Endothelial cell of umbilical vein (primary cell): ENCODE results near the gene PKP3. TPM values are rescaled to one million over a fixed set of nuclear protein-coding genes. Genes with fewer than 3 reads are reported as not detected.

Experiments used
- BruUV-seq: library from RNA; stranded (reverse); fragments of 400-500 nt; replicated peaks from 2 replicates; lab custom pipeline; 2021; lab: Mats Ljungman, UMichigan
- CTCF ChIA-PET: fragments of 300-600, 350-600 bp; sonication (Branson Sonifier 250); formaldehyde crosslinking; loops from one replicate; lab custom pipeline; 2021; ENCODE audit warnings: antibody characterized with exemption, inconsistent platforms; lab: Charles Lee
- POLR2A ChIA-PET: fragments of 300-600, 350-600 bp; sonication (Branson Sonifier 250); formaldehyde crosslinking; loops from one replicate; lab custom pipeline; 2021; ENCODE audit warnings: antibody characterized with exemption, inconsistent platforms; lab: Charles Lee
- DNase-seq: peaks from one replicate; pipeline ENCODE4 v3.0.0-alpha.2; 2011; ENCODE audit warnings: low read depth, low spot score
- FAIRE-seq: peaks from 2 replicates; lab custom pipeline; 2011; peaks lifted over from hg19 to GRCh38; lab: Jason Lieb, UNC
- H2AFZ ChIP-seq: 2 replicates; pipeline ENCODE4 v1.6.0; 2012; ENCODE audit warnings: low read depth, low read length, control low read depth, inconsistent platforms
- H3K27ac ChIP-seq: 2 replicates; pipeline ENCODE4 v1.5.1; 2011; ENCODE audit warnings: low read depth, mild to moderate bottlenecking, control low read depth, low read length, moderate library complexity; ENCODE audit not compliant: insufficient read depth
- H3K27me3 ChIP-seq, 2 experiments: 2 replicates each; pipeline versions ENCODE4 v1.6.0 to v1.6.1; 2011; ENCODE audit warnings: low read length in 2 of 2, mixed read lengths in 1 of 2; ENCODE audit not compliant: control insufficient read depth in 2 of 2, insufficient read depth in 2 of 2
- H3K36me3 ChIP-seq, 2 experiments: 2 replicates in 1 of 2; 3 replicates in 1 of 2; pipeline ENCODE4 v1.5.1; 2011; ENCODE audit warnings: low read length in 2 of 2, mild to moderate bottlenecking in 1 of 2, moderate library complexity in 1 of 2; ENCODE audit not compliant: control insufficient read depth in 2 of 2, insufficient read depth in 2 of 2; ENCODE audit errors: extremely low read depth in 1 of 2
- H3K4me1 ChIP-seq: 3 replicates; pipeline ENCODE4 v1.5.1; 2011; ENCODE audit warnings: mild to moderate bottlenecking, low read length; ENCODE audit not compliant: control insufficient read depth, insufficient read depth; ENCODE audit errors: extremely low read depth
- H3K4me2 ChIP-seq: 2 replicates; pipeline ENCODE4 v1.6.1; 2011; ENCODE audit warnings: low read length, control low read depth, mixed read lengths; ENCODE audit not compliant: insufficient read depth
- H3K4me3 ChIP-seq, 3 experiments: fragments of 200-600 bp in 1 of 3; sonication (generic), shearing (Covaris generic) in 1 of 3; replicated peaks in 1 of 3; 2 replicates each; pipeline ENCODE4 v1.5.1; 2011 to 2016; ENCODE audit warnings: control low read depth in 3 of 3, low read length in 3 of 3, mild to moderate bottlenecking in 2 of 3, inconsistent platforms in 1 of 3, low read depth in 1 of 3, moderate library complexity in 1 of 3; ENCODE audit not compliant: insufficient read depth in 1 of 3
- H3K79me2 ChIP-seq: 2 replicates; pipeline ENCODE4 v1.6.0; 2012; ENCODE audit warnings: low read length, inconsistent platforms; ENCODE audit not compliant: control insufficient read depth, insufficient read depth
- H3K9ac ChIP-seq: replicated peaks from 2 replicates; pipeline ENCODE3; 2011; ENCODE audit warnings: low read length, control low read depth; ENCODE audit not compliant: insufficient read depth; ENCODE audit errors: extremely low read depth
- H3K9me1 ChIP-seq: replicated peaks from 3 replicates; pipeline ENCODE4 v1.6.0; 2011; ENCODE audit warnings: mild to moderate bottlenecking, low read length; ENCODE audit not compliant: control insufficient read depth, insufficient read depth; ENCODE audit errors: extremely low read depth
- H3K9me3 ChIP-seq: replicated peaks from 2 replicates; pipeline ENCODE4 v1.5.1; 2012; ENCODE audit warnings: low read length, inconsistent platforms; ENCODE audit not compliant: control insufficient read depth, insufficient read depth
- H4K20me1 ChIP-seq: replicated peaks from 2 replicates; pipeline ENCODE3; 2011; ENCODE audit warnings: mild to moderate bottlenecking, low read length; ENCODE audit not compliant: control insufficient read depth, insufficient read depth; ENCODE audit errors: extremely low read depth
- EZH2 ChIP-seq: IDR thresholded peaks from 2 replicates; pipeline ENCODE4 v1.6.1; 2012; ENCODE audit warnings: borderline replicate concordance, low read depth, mild to moderate bottlenecking, moderate library complexity, low read length, inconsistent platforms; ENCODE audit not compliant: severe bottlenecking
- JUN ChIP-seq: IDR thresholded peaks from 2 replicates; pipeline ENCODE4 v1.6.1; 2011; ENCODE audit warnings: borderline replicate concordance, low read depth; ENCODE audit not compliant: insufficient read length, insufficient read depth
- POLR2A ChIP-seq: IDR thresholded peaks from 2 replicates; pipeline ENCODE4 v1.6.1; 2012; ENCODE audit warnings: low read depth, mild to moderate bottlenecking, control low read depth, low read length
- POLR2AphosphoS5 ChIP-seq: IDR thresholded peaks from 2 replicates; pipeline ENCODE4 v1.6.1; 2012; ENCODE audit warnings: low read depth, mild to moderate bottlenecking, control low read depth, low read length, moderate library complexity; ENCODE audit not compliant: insufficient read depth
- dilution Hi-C: fragments of 300-500 bp; cut with MboI; formaldehyde crosslinking; loops from one replicate; pipeline ENCODE4 v1.15.0; 2019; ENCODE audit warnings: low sequenced_read_pairs; ENCODE audit not compliant: extremely low pct_ligation_motif_present
- intact Hi-C: fragments of 100-400 bp; cut with micrococcal nuclease; formaldehyde crosslinking; loops from one replicate; pipeline ENCODE4 v1.10.0; 2022
- polyA plus RNA-seq, 4 experiments: library from polyadenylated mRNA; depleted of rRNA in 3 of 4; stranded (reverse) in 3 of 4; unstranded in 1 of 4; fragments of >200 nt; gene quantifications; 2 replicates each; pipeline versions ENCODE4 v1.2.1 to v1.2.3, GENCODE V29; 2011 to 2012; ENCODE audit warnings: missing spikeins in 1 of 4
- total RNA-seq: library from RNA; stranded (reverse); gene quantifications from 2 replicates; pipeline ENCODE4 v1.2.3, GENCODE V29; 2021
- TF ChIP-seq, protein P1 (sequence below), 2 donors: IDR thresholded peaks; 1 replicate in 1 of 2; 2 replicates in 1 of 2; pipeline ENCODE4 v1.5.1; 2011; ENCODE audit warnings: low read length in 2 of 2, mild to moderate bottlenecking in 2 of 2, moderate library complexity in 2 of 2, control low read depth in 1 of 2, inconsistent platforms in 1 of 2, low read depth in 1 of 2; ENCODE audit not compliant: insufficient read depth in 1 of 2; ENCODE audit errors: extremely low read depth in 1 of 2

The PKP3 gene
- total and polyA plus RNA-seq, 2 donors (not counting 3 experiments of a cell fraction or from before 2014, with no cell fraction given), result 0.27 to 0.59 TPM

GRCh38 chr11:404551-405264, 10.7 kb downstream of the PKP3 start:
- Histone ChIP-seq H3K79me2 (no peaks in the 10 kb centered on the region), H3K9me1 (no peaks in the 10 kb centered on the region), H3K9ac (no peak overlapping the region), H2AFZ (no peak overlapping the region), H3K27me3 (peaks cover 0 to 2% of the 10 kb centered on the region in 2 experiments), H3K4me2 (no peak overlapping the region), H3K36me3 (no peaks in the 10 kb centered on the region), H3K4me1 (peaks cover 5% of the 10 kb centered on the region), H4K20me1 (no peaks in the 10 kb centered on the region), H3K27ac (no peak overlapping the region), H3K4me3 (no peak overlapping the region), H3K9me3 (no peaks in the 10 kb centered on the region)
- TF ChIP-seq POLR2AphosphoS5, result no peak
- TF ChIP-seq POLR2A, result no peak
- TF ChIP-seq, protein P1, sequence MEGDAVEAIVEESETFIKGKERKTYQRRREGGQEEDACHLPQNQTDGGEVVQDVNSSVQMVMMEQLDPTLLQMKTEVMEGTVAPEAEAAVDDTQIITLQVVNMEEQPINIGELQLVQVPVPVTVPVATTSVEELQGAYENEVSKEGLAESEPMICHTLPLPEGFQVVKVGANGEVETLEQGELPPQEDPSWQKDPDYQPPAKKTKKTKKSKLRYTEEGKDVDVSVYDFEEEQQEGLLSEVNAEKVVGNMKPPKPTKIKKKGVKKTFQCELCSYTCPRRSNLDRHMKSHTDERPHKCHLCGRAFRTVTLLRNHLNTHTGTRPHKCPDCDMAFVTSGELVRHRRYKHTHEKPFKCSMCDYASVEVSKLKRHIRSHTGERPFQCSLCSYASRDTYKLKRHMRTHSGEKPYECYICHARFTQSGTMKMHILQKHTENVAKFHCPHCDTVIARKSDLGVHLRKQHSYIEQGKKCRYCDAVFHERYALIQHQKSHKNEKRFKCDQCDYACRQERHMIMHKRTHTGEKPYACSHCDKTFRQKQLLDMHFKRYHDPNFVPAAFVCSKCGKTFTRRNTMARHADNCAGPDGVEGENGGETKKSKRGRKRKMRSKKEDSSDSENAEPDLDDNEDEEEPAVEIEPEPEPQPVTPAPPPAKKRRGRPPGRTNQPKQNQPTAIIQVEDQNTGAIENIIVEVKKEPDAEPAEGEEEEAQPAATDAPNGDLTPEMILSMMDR (IDR thresholded peaks at IDR 0.05; ENCODE audit: extremely low read depth in 1 of 2, insufficient read depth in 1 of 2, low read depth in 1 of 2, low read length in 2 of 2), result no peak
- dilution Hi-C loops, result no loop called here
- DNase-seq (no peak), FAIRE-seq (no peak)
- intact Hi-C loops, result no loop called here
- no TSS peak for BruUV-seq
- CTCF ChIA-PET, result interaction anchor here (5.5 kb wide), 1 partner anchor 44 kb away, joined by 57 read pairs; no protein-coding TSS in a partner anchor
- POLR2A ChIA-PET, result no interaction called here

DNA sequence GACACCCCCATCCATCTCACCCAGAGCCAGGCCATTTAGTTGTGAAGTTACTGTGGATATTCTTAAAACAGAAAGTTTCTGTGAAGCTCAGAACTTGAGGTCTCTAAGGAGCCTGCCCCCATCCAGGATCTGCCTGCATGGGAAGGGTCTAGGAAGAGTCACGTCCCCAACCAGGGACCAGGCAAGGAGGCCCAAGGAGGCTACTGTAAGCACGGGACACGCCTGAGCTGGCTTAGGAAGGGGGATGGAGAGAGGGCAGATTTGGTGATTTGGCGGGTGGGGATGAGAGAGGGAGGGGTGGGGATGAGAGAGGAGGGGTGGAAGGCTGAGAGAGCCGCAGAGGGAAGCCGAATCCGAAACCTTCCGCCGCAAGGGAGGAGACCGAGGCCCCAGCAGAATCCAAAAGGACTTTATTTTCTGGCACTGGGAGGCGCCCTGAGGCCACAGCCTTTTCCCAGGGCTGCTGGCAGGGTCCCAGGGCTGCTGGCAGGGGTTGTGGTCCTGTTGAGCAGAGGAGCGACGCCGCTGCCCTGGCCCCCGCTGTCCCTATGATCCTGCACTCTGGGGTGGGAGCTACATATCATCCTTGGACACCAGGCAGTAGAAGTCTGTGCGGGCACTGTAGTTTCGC, 11.4 kb downstream of the PKP3 start:
- FAIRE-seq (no peak), DNase-seq (no peak)
- Histone ChIP-seq H3K9ac (no peak overlapping the region), H3K79me2 (no peaks in the 10 kb centered on the region), H3K4me2 (no peak overlapping the region), H4K20me1 (no peaks in the 10 kb centered on the region), H3K9me1 (no peaks in the 10 kb centered on the region), H3K4me1 (peaks cover 5% of the 10 kb centered on the region), H3K27ac (no peak overlapping the region), H3K4me3 (no peak overlapping the region), H3K9me3 (no peaks in the 10 kb centered on the region), H3K27me3 (no peaks in the 10 kb centered on the region), H3K36me3 (no peaks in the 10 kb centered on the region), H2AFZ (no peak overlapping the region)
- ChIA-PET POLR2A (no interaction called here), CTCF (interaction anchor here (1.4 to 5.5 kb wide), 4 partner anchors 8 to 45 kb away, joined by 3 to 57 read pairs (median 18); partner anchors contain the start of gene PTDSS2)
- intact Hi-C loops, result no loop called here
- no TSS peak for BruUV-seq
- TF ChIP-seq JUN (no peak), EZH2 (no peak)
- dilution Hi-C loops, result no loop called here
